HG02588 (cell line): ENCODE measurements around the gene HSPA8.
"Not testable (repeated sequence)": the region's sequence is repeated elsewhere in the genome, so short reads cannot be mapped to it uniquely, and the experiment has no call there.

ENCODE experiments used
- ATAC-seq: cut with Tn5 transposase; IDR thresholded peaks from one replicate; pipeline ENCODE4 v1.9.1; 2021; ENCODE audit warnings: mild to moderate bottlenecking, moderate library complexity; ENCODE audit not compliant: unreplicated experiment

HSPA8 gene

GRCh38 chr11:123061403-123062157 lies at the start of gene HSPA8:
Gene HSPA8, minus strand, starts transcription at chr11:123062136. Its CDS starts 812 bp downstream, at chr11:123061324.
- ATAC-seq, result peak; percentile 1

- ATAC-seq, result no peak
These were observed 49.5 kb upstream of the HSPA8 start for GRCh38 chr11:123111465-123111864.

- no peak for ATAC-seq
These were observed 48.5 kb upstream of the HSPA8 start for GRCh38 chr11:123110397-123110796.

- no peak for ATAC-seq
These were observed 46.1 kb upstream of the HSPA8 start for GRCh38 chr11:123107945-123108495.

- no peak for ATAC-seq
These were observed 42.8 kb upstream of the HSPA8 start for GRCh38 chr11:123104697-123105096.

- ATAC-seq, result no peak
These were observed 41.5 kb upstream of the HSPA8 start for GRCh38 chr11:123103326-123103980.

- ATAC-seq, result no peak
These were observed 38.6 kb upstream of the HSPA8 start for GRCh38 chr11:123100379-123101085.

- no peak for ATAC-seq
These were observed 37.1 kb upstream of the HSPA8 start for GRCh38 chr11:123098990-123099389.

GRCh38 chr11:123093739-123094138 lies 31.8 kb upstream of the HSPA8 start:
- no peak for ATAC-seq

- ATAC-seq, result no peak
These were observed 29.6 kb upstream of the HSPA8 start for GRCh38 chr11:123091506-123091905.

GRCh38 chr11:123090168-123090567 lies 28.2 kb upstream of the HSPA8 start:
- ATAC-seq, result not testable (repeated sequence)

- ATAC-seq, result not testable (repeated sequence)
These were observed 27.0 kb upstream of the HSPA8 start for GRCh38 chr11:123088896-123089295.

- peak; percentile 85 for ATAC-seq
These were observed 25.7 kb upstream of the HSPA8 start for GRCh38 chr11:123087657-123088056.

- no peak for ATAC-seq
These were observed 24.4 kb upstream of the HSPA8 start for GRCh38 chr11:123086305-123086704.

GRCh38 chr11:123085497-123085896 lies 23.6 kb upstream of the HSPA8 start:
- ATAC-seq, result no peak

- ATAC-seq, result no peak
These were observed 22.5 kb upstream of the HSPA8 start for GRCh38 chr11:123084454-123084853.

GRCh38 chr11:123083623-123084029 lies 21.7 kb upstream of the HSPA8 start:
- no peak for ATAC-seq

GRCh38 chr11:123082977-123083376 lies 21.0 kb upstream of the HSPA8 start:
- no peak for ATAC-seq

GRCh38 chr11:123080015-123080414 lies 18.1 kb upstream of the HSPA8 start:
- ATAC-seq, result no peak

GRCh38 chr11:123076484-123076883 lies 14.5 kb upstream of the HSPA8 start:
- ATAC-seq, result no peak

- no peak for ATAC-seq
These were observed 11.6 kb upstream of the HSPA8 start for GRCh38 chr11:123073343-123074057.
